UCSD-AML1 (cell line): Measurements from ENCODE around the gene MRPS9.

Source experiments
- DNase-seq: peaks from one replicate; lab custom pipeline; 2025; ENCODE audit not compliant: unreplicated experiment; lab: John Stamatoyannopoulos, UW

Gene MRPS9

DNA sequence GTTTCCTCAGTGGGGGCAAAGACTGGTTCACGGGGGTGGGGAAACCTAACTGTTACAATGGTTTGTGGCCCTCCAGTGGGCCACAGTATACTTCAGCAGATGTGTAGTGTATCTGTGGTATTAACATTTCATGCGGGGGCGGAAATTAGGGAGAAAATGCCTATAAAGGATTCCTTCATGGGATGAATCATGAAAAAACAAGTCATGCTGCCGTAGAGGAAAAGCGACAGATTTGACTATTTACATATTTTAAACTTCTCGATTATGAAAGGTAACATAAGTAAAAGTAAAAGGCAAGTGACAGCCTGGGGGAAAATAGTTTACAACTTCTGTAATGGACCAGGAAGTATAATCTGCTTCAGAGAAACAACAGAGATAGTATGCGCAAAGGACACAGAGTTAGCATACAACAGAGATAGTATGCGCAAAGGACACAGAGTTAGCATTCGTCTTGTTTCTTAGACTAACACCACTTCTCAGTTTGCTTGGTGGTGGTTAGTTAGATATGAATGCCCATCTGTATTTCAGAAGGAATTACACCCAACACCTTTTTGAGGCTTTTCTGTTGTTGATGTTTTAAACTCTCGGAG, 41.1 kb downstream of the MRPS9 start:
- no peak for DNase-seq

DNA sequence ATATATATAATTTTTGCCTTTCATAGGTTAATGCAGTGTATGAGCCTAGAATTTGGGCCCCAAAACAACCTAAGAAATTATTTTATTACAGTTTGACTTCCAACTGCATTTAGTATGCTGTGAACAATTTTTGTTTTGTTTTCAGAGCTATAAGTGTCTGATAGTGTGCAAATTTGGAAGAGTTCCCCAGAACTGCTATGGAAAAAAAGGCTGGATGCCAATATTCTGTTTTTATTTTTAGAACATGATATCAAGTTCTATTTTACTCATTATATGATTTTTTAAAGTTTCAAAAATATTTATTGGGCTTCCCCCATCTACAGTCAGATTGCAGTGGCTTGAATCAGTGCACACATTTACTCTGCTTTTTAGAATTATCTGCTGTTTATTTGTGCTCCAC, 42.6 kb downstream of the MRPS9 start:
- DNase-seq, result no peak

- no peak for DNase-seq
Observed at GRCh38 chr2:105081006-105081601, 43.2 kb downstream of the MRPS9 start.

- DNase-seq, result no peak
Observed at GRCh38 chr2:105082107-105082506, 44.2 kb downstream of the MRPS9 start.

GRCh38 chr2:105085525-105085924, 47.7 kb downstream of the MRPS9 start:
- no peak for DNase-seq

GRCh38 chr2:105087273-105087672, 49.4 kb downstream of the MRPS9 start:
- DNase-seq, result no peak

DNA sequence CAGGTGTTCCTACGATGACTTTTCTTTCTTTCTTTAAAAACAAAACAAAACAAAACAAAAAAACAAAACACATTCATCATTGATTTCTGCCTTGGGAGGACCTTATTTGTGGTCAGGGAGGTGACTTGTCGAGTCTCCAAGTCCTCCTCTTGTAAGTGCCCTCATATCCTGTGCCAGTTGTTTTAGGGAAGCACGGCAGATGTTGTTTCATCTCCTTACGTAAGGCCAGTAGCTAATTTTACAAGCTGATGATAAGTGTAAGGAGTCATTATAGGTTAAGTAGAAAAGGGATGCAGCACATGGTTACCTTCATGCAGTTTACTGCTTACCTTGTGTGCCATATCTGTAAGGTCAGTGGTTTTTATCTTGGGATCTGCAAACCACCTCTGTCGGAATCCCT, 52.2 kb downstream of the MRPS9 start:
- DNase-seq, result no peak

- no peak for DNase-seq
Observed at GRCh38 chr2:105092797-105093196, 54.9 kb downstream of the MRPS9 start.

- no peak for DNase-seq
Observed at GRCh38 chr2:105099153-105099552, 61.3 kb downstream of the MRPS9 start.

- DNase-seq, result no peak
Observed at GRCh38 chr2:105100046-105100840, 62.4 kb downstream of the MRPS9 start.

DNA sequence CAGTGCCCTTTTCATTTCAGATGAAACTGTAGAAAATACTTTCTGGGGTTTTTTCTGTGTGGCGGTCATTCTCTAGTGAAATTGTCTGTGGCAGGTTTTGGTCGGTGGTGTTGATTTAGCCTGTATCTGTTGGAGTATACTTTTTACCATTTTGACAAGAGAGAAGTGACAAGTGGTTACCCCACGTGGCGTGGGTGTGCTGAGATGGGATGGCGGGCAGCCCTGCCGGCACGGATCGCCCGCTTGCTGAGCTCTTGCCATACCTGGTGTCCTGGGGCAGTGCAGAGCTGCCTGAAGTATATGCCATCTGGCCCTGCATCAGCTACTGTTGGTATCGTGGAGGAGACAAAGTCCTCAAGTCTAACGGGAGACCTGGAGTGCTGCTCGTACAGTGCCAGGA, 64.1 kb downstream of the MRPS9 start:
- no peak for DNase-seq

DNA sequence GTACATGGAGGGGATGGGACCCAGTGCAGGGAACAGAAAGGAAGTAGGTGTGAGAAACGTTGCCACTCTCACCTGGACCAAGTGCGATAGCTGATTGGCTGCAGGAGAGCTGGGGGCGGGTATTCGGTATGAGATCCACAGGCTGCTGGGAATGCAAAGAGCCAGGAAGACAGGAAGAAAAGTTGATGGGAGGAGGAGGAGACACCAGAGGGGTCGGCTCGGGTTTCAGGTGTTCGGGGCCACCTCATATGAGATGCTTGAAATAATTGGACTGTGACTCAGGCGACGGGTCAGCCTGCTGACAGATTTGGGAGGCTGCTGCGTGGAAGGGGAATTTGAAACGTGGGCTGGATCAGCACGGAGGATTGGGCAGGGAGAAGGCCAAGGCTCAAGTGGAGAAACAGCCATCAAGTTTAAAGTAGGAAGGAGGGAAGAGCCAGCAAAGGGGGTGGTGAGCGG, 65.1 kb downstream of the MRPS9 start:
- DNase-seq, result no peak

DNA sequence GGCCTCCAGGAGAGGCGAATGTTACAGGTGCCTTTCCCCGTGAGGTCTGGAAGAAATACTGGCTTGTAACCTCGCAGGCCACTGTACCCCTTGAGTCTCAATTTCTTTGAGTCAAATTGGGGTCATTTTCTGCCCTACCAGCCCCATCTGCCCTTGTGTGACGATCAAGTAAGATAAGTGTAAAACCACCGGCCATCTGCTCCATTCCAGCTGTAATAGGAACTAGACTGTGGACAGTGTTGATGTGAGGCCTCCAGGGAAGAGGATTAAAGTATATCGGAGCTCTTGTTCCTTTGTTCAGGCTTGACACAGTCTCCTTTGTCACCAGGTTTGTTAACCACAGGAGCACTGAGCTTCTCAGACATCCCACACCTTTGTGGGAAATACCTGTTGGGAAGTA, 65.6 kb downstream of the MRPS9 start:
- no peak for DNase-seq

DNA sequence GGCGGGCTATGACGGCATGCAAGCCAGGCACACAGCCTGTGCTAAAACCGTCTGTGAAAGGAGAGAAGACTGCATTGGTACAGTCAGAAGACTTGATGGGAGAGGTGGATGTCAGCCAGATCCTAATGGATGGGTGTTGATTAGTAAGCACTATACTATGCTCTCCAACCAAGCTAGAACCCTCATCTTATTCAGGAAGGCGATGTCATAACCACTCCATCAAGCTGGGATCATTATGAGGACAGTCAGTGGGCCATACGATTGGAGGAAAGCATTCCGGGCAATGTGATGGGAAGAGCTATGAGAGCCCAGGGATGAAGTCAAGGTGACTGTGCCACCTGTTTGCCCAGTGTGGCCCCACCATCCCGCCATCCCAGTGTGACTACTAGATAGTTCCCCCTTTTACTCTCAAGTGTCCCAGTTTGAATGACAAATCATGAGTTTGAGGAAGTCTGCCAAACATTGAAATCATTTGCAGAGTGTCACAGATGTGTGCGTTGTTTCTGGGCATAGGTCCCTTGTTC, 66.4 kb downstream of the MRPS9 start:
- DNase-seq, result no peak

- DNase-seq, result no peak
Observed at GRCh38 chr2:105110295-105110829, 72.5 kb downstream of the MRPS9 start.

DNA sequence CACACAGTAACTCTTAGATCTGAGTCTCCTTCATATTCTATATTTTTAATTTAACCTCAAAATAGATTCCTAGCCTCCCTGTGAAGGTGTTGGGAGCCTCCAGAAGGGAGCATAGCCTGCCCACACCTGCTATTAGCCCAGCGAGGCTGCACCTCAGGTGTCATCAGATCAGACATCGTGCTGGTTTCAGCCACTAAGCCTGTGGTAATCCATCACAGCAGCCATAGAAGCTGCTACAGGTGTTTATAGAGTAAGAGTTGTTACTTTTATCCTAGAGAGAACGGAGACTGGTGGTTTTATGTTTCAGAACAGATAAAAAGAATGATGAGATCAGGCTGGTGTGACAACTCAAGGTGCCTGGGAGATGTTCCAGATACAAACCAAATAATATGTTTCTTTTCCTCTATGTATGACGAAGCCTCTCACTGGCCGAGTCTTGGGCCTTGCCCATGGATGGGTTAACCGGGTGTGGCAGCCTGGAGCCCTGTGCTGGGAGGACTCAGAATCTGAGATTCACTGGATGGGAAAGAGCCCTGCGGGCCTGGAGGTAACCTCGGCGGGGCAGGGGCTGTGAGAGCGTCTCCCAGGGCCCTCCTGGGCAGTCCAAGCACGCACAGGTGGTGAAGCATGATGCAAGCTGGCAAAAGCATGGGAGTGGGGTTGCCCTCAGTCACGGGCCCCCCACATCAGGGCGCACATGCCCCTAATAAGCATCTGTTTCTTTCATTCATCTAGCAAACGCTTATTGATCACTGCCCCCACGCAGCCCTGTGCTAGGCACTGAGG, 73.7 kb downstream of the MRPS9 start:
- DNase-seq, result no peak

DNA sequence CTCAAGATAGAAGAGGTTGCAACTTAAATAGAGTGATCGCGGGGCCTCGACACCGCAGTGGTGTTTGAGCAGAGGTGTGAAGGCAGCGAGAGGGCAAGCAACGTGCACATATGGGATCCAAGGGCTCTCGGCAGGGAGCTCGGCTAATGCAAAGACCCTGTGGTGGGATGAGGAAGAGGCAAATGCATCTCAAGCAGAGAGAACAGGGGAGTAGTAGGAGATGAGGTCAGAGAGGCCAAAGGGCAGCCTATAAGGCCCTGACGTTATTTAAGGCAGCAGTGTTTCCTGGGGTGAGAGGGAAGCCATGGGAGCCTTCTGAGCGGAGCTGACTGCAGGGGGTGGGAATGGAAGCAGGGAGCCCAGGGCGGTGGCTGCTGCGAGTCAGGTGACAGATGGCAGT, 74.5 kb downstream of the MRPS9 start:
- no peak for DNase-seq

DNA sequence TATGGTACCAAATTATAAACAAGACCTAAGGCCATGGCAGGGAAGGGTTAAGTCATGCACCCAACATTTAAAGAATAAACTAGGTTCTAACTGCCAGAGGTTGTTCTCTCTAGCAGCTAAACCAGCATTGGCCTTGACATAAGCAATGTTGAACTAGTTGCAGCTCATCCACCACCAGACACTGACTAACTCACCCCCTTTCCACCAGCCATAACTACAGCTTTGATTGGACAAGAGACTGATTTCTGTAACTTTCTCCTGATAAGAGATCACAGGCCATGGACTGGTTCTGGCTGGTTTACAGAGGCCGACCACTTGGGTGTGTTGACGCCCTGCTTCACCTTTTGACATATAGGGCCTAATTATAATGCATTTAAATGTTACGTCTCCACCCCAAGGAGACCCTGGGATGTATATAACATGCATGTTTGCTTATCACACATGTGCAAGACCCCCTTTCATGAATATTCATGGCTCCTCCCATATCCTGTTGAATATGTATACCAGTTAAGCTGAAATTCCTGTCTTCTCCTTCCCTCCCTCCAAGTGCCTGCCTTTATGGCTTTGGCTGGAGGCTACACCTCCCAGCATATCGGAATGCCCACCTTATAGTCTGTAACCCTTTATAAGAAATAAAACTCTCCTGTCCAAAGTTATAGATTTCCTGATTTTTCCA, 75.9 kb downstream of the MRPS9 start:
- no peak for DNase-seq

GRCh38 chr2:105114551-105114950, 76.7 kb downstream of the MRPS9 start:
- DNase-seq, result no peak

DNA sequence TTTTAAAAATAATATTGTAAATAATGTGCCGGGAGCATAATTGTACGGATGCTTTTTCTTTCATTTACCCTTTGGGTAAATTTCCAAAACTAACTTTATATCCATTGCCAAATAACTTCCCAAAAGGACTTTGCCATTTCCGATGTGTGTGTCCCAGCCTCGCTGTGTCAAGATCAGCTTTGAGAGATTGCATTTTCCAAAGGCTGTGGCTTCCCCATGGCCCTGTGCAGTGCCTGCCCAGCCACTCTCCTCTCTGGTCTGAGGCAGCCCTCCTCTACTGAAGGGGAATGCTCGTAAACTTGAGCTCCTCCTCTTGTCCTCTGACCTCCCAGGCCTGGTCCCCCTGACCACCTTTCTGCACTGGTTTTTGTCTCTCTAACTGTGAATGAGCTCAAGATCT, 78.5 kb downstream of the MRPS9 start:
- no peak for DNase-seq

DNA sequence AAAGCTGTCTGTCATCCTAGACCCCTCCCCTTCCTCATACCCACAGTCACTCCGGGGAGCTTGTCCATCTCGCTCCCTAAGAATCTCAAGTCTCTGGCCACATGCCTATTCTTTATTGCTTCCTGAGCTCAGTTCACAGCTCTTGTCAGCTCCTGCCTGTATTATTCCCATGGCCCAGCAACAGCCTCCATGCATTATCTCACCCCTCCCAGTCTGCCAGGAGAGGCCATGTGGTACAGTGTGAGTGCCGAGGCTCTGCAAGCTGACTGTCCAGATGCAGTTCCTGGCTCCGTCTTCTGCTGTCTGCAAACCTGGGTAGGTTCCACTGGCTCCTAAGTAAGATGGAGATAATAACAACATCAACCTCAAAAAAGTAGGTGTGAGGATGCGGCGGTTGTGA, 79.7 kb downstream of the MRPS9 start:
- no peak for DNase-seq
